HT1080 (cell line): Measurements from ENCODE around the gene LEAP2. TPM values are rescaled to one million over a fixed set of nuclear protein-coding genes. Genes with fewer than 3 reads are reported as not detected.
"Not testable (repeated sequence)": the region's sequence is repeated elsewhere in the genome, so short reads cannot be mapped to it uniquely, and the experiment has no call there.

Experiments
- DNase-seq: peaks from one replicate; pipeline ENCODE4 v3.0.0-alpha.2; 2015; ENCODE audit warnings: low read depth
- total RNA-seq: library from RNA; depleted of rRNA; stranded (reverse); fragments of >200 nt; shearing (Covaris generic); gene quantifications from 2 replicates; pipeline ENCODE4 v1.2.3, GENCODE V29; 2014

LEAP2 gene
- total RNA-seq, 1 experiment from 2014 or later = 0.21 TPM

DNA sequence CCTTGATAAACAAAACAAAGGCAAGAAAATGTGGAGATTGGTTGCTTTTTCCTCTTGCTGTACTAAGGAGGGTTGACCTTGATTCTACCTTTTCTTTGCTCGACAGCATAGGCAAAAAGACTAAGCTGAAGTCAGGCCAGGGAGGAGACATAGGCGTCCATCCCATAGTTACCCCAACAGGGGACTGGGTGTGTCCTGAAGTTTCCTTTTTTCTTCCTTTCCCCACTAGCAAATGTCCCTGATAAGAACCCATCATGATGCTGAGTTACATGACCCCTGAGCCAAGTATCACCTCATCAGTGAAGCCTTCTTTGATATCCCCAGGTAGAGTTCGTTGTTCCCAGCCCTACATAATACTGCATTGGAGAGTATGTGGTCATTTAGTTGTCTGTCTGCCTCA lies 33.2 kb upstream of the LEAP2 start:
- no peak for DNase-seq

DNA sequence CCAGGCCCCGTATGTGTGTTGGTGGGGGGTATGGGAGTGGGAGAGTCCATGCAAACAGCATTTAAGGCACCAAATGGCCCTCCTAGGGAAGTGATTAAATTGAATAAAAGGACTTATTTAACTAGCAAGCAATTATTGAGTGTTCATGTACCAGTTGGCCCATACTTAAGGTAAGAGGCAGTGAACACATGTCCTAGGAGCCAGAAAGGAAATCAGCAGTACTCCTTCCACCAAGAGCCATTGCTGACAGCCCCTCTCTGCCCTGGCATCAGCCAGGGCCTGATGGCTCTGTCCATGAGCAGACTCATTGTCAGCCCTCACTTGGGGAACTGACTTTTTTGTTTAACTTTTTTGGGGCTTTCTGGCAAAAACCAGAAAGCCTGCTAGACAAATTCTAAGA lies 32.6 kb upstream of the LEAP2 start:
- no peak for DNase-seq

DNA sequence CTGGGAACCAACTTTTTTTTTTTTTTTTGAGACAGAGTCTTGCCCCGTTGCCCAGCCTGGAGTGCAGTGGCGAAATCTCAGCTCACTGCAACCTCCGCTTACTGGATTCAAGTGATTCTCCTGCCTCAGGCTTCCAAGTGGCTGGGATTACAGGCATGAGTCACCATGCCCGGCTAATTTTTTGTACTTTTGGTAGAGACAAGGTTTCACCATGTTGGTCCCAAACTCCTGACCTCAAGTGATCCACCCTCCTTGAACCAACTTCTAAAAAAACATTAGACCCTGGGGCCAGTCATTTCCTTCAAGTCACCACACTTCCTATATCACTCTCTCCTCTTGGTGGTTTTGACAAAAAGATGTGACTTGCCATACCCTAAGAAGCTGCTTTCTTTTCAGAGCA lies 32.2 kb upstream of the LEAP2 start:
- peak; percentile 60 for DNase-seq

DNA sequence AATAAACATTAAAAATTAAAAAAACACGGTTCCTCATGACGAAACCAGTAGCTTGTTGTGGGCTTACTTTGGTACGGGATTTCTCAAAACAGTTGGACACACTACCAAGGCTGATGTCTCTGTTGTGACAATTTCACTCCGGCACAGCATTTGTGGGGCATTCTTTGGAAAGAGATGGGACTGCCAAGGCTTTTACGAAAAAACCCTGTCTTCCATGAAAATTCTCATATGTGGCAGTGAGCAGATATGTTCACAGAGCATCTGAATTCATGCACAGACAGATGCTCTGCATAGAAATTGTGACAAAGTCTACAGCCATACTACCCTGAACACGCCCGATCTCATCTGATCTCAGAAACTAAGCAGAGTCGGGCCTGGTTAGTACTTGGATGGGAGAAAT lies 25.2 kb upstream of the LEAP2 start:
- no peak for DNase-seq

DNA sequence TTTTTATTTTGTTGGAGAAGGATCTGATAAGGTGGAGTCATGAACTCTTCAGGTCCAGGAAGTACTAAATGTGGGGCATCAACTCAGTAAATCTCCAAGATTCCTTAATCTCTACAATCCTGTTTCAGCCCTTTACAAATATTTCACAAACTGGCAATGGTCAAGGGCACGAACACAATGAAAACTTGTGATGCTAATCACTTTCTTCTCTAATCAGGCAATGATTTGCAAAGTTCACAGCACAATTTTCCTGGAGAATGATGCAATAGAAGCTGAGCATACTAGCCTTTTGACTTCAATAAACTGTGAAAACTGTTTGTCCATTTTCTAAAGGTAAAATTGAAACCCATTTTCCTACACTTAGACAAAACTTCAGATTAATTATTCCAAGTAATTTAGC lies 24.1 kb upstream of the LEAP2 start:
- DNase-seq = no peak

DNA sequence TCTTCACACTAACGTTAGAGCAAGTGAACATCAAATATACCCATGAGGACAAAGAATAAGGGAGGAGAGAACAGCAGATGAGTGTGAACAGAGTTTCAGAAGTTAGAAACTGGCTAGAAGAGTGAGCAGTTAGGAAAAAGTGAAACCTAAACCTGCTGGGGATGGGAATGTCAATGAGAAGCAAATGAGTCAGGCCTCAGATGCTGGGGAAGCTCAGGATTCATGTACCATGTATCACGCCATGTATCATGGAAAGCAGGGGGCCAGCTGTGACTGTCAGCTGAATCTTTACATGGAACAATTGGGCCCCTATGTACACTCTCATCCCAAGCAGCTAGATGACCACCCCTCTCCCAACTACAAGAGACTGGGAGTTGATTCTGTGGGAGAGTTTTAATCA lies 23.4 kb upstream of the LEAP2 start:
- DNase-seq = peak; percentile 57

DNA sequence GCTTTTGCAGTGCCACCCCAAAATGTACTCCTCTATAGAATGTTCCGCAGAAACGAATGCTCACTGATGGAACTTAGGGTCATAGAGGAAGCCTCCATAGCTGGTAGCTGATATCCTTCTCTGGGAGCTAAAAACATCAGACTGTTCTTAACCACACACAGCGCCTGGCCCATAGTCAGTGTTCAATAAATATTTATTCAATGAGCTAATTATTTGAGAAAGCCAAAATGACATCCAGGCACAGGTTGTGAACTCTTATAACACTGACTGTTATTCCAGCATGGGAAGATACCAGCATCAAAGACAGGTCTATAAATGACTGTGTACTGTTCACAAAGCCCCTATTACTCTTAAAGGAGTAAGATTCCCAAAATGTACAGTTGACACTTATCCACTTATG lies 20.1 kb upstream of the LEAP2 start:
- no peak for DNase-seq

DNA sequence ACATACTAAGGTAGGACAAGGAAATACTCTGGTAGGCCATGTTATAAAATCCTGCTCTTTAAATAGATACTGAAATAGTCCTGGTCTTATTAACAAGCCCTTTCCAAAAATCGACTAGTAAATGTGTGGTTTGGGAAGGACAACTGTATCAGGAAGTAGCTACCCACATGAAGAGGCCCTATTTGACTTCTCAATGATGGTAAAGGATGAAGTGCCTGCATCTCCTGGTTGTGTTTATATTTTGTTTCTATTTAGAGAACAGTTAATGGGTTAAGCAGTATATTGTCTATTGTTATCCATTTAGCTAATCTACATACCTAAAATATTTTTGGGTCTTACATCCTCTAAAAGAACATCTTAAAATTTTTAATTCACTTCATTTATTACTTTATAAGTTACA lies 19.7 kb upstream of the LEAP2 start:
- DNase-seq = no peak

DNA sequence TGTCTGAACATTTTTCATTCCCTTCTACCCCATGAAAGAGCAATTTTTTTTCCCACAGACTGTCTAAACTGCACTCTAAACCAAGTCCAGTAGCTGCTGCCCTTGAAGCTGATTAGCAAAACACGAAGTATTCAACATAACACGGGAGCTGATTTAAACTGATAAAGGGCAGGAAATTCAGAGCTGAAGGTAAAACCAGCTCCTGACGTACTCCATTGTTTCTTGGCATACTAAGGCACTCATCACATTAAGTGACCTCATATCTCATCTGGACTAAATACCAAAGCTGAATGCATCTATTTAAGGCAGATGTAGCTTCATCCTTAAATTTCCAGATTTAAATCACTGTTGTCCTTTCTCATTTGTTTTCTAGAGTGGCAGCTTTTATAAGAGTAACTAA lies 19.2 kb upstream of the LEAP2 start:
- no peak for DNase-seq

DNA sequence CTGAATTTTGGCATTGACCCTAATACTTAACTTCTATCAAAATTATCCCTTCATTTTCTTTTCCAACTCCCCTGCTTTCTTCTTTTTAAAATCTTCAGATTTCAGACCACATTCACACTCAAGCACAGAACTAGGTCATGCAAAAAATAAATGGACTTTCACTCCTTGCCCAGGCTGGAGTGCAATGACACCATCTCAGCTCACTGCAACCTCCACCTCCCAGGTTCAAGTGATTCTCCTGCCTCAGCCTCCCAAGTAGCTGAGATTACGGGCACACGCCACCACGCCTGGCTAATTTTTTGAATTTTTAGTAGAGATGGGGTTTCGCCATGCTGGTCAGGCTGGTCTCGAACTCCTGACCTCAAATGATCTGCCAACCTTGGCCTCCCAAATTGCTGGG lies 18.5 kb upstream of the LEAP2 start:
- not testable (repeated sequence) for DNase-seq

DNA sequence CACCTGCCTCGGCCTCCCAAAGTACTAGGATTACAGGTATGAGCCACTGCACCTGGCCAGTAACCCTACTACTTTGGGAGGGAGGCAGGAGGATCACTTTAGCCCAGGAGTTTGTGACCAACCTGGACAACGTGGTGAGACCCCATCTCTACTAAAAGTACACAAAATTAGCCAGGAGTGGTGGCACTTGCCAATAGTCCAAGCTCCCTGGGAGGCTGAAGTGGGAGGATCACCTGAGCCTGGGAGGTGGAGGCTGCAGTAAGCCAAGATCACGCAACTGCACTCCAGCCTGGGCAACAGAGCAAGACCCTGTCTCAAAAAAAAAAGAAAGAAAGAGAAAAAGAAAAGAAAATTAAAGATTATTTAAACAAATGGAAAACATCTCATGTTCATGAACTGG lies 17.5 kb upstream of the LEAP2 start:
- no peak for DNase-seq

DNA sequence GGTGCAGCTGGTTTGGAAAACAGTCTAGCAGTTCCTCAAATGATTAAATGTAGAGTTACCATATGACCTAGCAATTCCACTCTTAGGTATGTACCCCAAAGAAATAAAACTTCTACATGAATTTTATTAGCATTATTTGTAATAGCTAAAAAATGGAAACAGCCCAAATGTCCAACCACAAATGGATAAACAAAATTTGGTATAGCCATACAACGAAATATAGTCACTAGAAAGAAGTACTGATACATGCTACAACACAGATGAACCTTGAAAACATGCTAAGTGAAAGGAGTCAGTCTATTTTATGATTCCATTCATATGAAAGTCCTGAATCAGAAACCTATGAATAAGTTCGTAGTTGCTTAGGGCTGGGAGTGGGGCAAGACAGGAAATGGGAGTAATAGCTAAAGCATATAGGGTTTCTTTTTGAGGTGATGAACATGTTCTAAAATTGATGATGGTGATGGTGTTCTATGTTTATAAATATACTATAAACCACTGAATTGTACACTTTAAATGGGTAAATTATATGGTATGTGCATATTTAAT lies 13.5 kb upstream of the LEAP2 start:
- DNase-seq = peak; percentile 27

DNA sequence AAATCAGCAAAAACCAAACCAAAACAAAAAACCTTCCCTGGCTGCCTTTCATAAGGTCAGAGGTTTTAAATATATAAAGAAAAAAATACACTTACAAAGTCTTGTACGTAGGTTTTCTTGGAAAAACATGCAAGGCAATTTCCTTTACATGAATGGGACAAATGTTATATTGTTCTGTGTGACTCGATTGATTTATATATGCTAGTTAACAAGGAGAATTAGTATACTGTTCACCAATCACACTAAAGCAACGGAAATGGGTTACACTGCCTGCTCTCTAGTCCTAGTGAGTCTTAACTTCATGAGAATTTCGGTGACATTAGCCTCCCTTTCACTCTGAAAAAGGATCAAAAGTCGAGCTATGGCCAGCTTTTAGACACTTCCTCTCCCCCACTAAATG lies 12.7 kb upstream of the LEAP2 start:
- DNase-seq = no peak

DNA sequence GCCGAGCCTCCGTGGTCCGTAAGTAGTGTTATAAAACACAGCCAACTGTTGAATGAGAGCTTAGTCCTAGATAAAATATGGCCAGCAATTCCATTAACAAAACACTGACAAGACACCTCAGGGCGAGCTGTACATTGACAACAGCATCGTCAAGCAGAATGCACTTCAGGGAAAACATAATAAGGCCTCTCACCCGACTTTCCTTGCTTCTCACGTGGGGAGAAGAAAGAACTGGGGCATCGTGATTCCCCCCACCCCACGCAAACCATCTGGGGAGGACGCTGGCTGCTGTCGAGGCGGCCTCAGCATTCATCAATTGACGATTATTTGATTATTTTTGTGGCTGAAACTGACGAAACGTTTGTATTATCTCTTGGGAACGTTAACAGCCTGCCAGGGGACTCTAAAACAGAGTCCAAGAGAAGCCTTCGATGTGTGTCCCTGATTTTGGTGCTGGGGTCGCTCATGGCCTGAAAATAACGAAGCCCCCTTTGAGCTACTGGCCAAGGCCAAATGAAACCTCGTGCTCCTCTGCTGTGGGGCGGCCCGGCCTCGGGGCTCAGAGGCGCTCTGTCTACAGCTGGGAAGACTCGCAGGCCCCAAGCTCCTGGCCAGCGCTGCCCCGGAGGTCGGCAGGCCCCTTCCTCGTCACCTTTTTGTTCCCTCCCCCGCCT lies 7.7 kb upstream of the LEAP2 start:
- DNase-seq = no peak

DNA sequence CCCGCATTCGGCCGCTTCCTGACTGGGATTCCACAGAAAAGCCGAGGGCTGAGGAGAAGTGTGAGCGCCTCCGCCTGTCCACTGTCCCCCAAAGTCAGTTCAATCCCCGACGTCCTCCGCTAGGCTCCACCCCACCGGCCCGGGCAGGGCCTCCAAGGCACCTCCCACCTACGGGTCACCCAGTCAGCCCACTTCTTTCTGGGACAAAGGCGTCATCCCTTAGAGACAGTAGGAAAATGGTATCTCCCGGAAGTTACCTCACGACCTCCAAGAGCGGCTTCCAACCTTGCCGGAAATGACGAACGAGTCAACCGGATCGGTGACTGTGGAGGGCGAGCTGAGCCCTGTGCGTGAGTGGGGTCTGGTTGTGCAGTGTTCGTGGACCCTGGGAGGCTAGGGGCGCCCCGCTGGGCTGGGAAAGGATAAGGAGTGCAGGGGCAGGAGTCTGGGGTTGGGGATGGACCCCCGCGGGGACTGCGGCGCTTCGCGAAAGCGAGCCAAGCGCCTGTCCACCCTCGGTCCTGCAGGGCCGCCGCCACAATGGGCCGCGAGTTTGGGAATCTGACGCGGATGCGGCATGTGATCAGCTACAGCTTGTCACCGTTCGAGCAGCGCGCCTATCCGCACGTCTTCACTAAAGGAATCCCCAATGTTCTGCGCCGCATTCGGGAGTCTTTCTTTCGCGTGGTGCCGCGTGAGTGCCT lies 7.0 kb upstream of the LEAP2 start, which contains the start of the genes GDF9 and UQCRQ:
GDF9 (minus strand) TSS at position 128 of the 704 bp plus-strand sequence. CDS start 1,936 bp downstream, outside the sequence.
UQCRQ (plus strand) TSS at position 301 of the 704 bp plus-strand sequence; CDS start at position 541, 240 bp downstream.
- peak; percentile 98 for DNase-seq

DNA sequence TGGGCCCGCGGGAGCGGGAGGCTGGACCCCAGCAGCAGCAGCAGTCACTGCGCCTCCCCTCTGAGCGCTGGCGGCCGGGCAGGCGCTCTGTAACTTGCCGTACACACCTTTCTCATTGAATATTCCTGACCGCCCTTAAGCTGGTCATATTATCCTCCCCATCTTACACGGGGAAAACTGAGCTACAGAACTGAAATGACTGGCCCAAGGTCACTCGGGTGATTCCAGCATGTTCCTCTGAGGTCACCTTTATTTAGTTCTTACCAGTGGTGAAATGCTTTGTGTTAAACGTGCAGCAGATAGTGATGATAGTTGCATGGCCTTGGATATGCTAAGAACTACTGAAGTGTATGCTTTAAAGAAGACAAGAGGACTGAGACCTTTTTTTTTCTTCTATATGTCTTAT lies 6.4 kb upstream of the LEAP2 start:
- DNase-seq = no peak

DNA sequence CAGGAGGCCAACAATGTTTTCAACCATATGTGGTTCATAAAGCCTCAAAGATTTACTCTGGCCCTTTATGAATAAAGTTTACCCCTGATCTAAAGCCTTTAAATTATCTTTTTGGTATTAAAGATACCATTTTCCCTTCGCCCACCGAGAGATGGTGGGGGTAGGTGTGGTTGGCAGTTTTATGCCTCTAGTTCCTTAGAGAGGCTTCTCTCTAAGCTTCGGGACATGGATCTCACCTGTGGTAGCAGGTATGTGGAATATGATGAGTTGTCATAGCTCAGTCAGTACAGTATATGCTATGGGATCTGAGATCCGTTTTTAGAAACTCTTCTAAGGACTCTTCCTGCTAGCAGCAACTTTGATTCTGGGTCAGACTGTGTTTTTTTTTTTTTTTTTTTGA lies 4.7 kb upstream of the LEAP2 start:
- DNase-seq = no peak

DNA sequence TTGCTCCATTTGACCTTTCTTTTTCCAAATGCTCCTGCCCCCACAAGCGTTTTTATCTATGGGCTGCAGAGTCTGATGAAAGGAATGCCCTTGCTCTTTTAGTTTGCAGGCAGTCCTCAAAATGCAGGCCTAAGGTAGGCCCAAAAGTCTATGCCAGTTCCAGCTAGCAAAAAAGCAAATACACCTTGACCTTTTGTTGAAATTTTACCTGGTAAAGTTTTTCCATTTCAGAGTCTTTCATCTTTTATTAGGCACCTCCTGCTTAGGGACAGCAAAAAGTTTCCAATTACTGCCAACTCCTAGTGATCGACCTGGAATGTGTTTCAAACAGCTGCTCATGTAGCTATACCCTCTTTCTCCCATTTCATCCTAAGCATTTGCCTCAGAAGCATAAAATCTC lies 2.7 kb upstream of the LEAP2 start:
- DNase-seq = no peak

DNA sequence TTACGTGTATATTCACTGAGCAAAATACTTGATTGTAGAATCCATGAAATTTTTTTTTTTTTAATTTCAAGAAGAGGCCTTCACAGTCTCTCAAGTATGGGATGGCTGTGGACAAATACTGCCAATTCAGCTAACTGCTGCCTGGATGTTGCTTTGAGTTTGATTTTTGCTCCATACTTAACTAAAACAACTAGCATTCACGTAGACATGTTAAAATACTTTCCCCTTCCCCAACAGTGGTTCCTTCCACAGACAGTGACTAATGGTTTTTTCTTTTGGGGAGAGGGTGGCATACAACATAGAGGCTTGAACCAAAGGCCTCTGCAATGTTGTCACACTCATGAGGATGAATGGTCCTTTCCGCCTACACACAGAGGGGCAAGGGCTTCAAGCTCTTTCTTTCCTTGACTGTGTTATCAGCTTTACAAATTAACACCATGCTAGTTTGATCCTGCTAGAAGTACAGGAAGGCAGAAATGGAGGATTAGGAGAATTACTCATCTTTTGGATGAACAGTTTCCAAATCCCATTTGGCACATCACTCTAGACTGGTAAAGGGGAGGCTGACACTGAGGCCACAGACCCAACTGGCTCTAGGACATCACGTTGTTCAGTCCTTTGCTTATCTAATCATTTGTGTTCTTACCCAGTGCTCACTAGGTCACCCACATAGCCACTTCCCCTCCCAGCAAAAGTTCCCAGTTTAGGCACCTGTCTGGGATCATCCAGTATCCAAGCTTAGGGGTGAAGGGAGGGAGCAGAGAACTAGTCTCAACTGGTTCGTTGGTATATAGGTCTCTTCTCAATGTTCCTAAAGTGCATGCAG lies 1.8 kb upstream of the LEAP2 start:
- DNase-seq = no peak

DNA sequence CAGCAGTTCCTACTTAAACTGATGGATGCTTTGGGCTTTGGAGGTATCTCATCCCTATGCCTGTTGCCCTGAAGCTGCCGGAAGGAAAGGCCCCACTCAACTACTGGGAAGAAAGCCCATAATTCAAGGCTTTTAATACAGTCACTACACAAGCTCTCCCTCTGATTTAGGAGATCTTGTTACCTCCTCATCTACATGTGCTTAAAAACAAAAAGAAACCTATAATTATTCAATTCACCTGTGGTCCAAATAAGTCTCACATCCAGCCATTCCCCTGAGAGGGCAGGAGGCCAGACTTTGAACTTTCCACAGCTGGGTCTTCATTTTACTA lies 715 bp upstream of the LEAP2 start:
- DNase-seq = no peak

DNA sequence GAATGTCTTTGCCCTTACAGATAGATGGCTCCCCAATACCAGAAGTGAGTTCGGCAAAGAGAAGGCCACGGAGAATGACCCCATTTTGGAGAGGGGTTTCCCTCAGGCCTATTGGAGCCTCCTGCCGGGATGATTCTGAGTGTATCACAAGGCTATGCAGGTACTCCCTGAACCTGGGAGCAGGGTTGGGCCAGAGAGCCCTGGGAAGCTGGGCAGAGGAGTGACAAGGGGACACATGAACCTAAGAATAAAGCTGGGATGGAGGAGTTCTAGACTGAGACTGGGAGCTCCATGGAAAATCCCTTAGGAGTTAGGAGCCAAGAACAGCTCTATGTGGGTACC lies 433 bp downstream of the LEAP2 start:
- DNase-seq = no peak
